ENCODE data around the gene TFCP2. TPM values are rescaled to one million over a fixed set of nuclear protein-coding genes. Genes with fewer than 3 reads are reported as not detected.

Gene TFCP2
- total RNA-seq, 4 donors from 2014 or later: 6.1 to 30.7 (median 19.8) TPM

DNA sequence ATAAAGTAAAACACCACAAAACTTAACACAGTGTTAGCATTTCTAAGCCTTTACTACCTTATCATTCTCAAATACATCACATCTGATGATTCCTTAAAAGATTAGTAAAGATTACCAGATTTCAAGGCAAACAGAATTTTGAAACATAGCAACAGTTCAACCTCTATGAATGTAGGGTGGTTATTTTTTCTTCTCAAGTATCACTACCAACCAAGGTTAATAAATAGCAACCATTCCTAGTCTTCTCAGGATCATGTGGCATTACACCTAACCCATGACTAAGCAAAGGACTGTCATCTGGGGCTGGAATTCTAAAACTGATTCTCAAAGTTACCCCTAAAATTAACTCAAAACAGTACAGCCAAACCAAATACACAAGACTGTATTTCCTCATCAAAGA is 50.1 kb downstream of the TFCP2 start:
- no peaks in the 10 kb centered on the region for H3K36me3 ChIP-seq

DNA sequence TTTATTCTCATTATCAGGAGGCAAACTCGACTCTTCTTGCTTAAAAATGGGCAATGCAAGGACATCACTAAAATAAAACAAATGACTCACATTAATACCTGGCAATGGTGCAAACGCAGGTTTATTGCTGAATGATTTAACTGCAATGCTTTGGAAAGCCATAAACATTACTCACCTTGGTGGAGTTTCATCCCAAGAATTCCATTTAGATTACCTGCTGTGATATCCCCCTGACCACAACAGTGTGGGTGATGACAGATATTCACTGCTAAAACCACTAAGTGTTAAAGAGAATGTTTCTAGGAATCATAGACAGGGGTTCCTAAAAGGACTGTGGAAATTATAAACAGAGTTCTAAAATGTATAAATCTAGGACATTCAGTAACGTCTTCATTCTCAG is 54.2 kb downstream of the TFCP2 start:
- intact Hi-C loops (cut with DNase I; ENCODE audit: low total_unique reads): no loop called here
- H3K4me3 ChIP-seq: no peak overlapping the region
- no peaks in the 10 kb centered on the region for H3K9me3 ChIP-seq
- H3K27me3 ChIP-seq: no peaks in the 10 kb centered on the region
- no peak overlapping the region for H3K27ac ChIP-seq
- TF ChIP-seq POLR2A (IDR thresholded peaks at IDR 0.05): no peak
- TF ChIP-seq, protein P1, sequence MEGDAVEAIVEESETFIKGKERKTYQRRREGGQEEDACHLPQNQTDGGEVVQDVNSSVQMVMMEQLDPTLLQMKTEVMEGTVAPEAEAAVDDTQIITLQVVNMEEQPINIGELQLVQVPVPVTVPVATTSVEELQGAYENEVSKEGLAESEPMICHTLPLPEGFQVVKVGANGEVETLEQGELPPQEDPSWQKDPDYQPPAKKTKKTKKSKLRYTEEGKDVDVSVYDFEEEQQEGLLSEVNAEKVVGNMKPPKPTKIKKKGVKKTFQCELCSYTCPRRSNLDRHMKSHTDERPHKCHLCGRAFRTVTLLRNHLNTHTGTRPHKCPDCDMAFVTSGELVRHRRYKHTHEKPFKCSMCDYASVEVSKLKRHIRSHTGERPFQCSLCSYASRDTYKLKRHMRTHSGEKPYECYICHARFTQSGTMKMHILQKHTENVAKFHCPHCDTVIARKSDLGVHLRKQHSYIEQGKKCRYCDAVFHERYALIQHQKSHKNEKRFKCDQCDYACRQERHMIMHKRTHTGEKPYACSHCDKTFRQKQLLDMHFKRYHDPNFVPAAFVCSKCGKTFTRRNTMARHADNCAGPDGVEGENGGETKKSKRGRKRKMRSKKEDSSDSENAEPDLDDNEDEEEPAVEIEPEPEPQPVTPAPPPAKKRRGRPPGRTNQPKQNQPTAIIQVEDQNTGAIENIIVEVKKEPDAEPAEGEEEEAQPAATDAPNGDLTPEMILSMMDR (IDR thresholded peaks at IDR 0.05): no peak
- DNase-seq: no peak
- H3K4me1 ChIP-seq: no peaks in the 10 kb centered on the region
- no peaks in the 10 kb centered on the region for H3K36me3 ChIP-seq

More for the DNA sequence above, 50.1 kb downstream of the TFCP2 start:
- intact Hi-C loops (cut with DNase I; ENCODE audit: low total_unique reads): no loop called here
- Histone ChIP-seq H3K4me1 (no peaks in the 10 kb centered on the region), H3K9me3 (no peaks in the 10 kb centered on the region), H3K27ac (no peak overlapping the region), H3K27me3 (no peaks in the 10 kb centered on the region), H3K4me3 (no peak overlapping the region)
- no peak for TF ChIP-seq POLR2A (IDR thresholded peaks at IDR 0.05)
- TF ChIP-seq, protein P1 (IDR thresholded peaks at IDR 0.05): no peak
- no peak for DNase-seq

DNA sequence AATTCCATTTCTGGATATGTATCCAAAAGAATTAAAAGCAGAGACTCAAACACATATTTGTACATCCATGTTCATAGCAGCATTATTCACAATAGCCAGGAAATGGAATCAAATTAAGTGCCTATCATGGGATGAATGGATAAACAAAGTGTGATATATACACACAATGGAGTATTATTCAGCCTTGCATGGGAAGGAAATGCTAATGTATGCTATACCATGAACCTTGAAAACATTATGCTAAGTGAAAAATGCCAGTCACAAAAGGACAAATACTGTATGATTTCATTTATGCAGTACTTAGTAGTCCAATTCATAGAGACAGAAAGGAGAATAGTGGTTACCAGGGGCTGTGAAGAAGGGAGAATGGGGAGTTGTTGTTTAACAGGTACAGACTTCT is 57.4 kb downstream of the TFCP2 start:
- H3K36me3 ChIP-seq: no peaks in the 10 kb centered on the region
- no peak for DNase-seq
- H3K27me3 ChIP-seq: no peaks in the 10 kb centered on the region
- no peak overlapping the region for H3K27ac ChIP-seq
- intact Hi-C loops (cut with DNase I; ENCODE audit: low total_unique reads): no loop called here
- no peaks in the 10 kb centered on the region for H3K4me1 ChIP-seq
- no peaks in the 10 kb centered on the region for H3K9me3 ChIP-seq
- H3K4me3 ChIP-seq: no peak overlapping the region
- TF ChIP-seq, protein P1 (IDR thresholded peaks at IDR 0.05): no peak

DNA sequence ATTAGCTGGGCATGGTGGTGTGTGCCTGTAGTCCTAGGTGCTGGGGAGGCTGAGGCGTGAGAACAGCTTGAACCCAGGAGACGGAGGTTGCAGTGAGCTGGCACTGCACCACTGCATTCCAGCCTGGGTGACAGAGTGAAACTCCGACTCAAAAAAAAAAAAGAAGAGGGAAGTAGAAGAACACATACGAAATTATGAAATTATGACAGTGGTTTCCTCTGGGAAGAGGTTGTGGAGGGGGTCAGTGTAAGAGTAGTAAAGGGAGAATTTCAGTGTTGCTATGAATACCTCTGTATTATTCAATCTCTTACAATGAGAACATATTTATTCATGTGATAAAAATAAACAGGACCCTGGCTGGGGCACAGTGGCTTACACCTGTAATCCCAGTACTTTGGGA is 64.8 kb downstream of the TFCP2 start:
- Histone ChIP-seq H3K4me1 (no peaks in the 10 kb centered on the region), H3K9me3 (no peaks in the 10 kb centered on the region), H3K4me3 (no peak overlapping the region), H3K36me3 (no peaks in the 10 kb centered on the region), H3K27ac (no peak overlapping the region), H3K27me3 (no peaks in the 10 kb centered on the region)
- intact Hi-C loops (cut with DNase I; ENCODE audit: low total_unique reads): no loop called here
- no peak for DNase-seq
- no peak for TF ChIP-seq POLR2A (IDR thresholded peaks at IDR 0.05)
- TF ChIP-seq, protein P1 (IDR thresholded peaks at IDR 0.05): no peak

DNA sequence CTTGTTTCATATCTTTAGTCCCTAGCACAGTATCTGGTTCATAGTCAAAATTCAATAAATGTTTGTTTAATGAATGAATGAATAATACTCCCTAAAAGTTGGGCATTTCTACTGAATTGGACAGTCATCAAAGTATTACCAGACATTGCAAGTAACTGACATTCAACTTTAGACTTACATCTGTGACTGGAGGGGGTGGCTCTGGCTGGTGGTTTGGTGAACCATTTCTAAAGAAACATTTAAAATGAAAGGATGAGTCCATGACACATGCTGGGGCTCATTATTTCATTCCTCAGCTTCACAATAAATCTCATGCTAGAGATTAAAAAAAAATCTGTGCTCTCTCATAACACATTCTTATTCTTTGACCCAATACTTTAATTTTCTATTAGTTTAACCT is 69.0 kb downstream of the TFCP2 start:
- Histone ChIP-seq H3K36me3 (no peaks in the 10 kb centered on the region), H3K4me3 (no peak overlapping the region)

More for the DNA sequence above, 69.0 kb downstream of the TFCP2 start:
- intact Hi-C loops (cut with DNase I; ENCODE audit: low total_unique reads): no loop called here
- no peaks in the 10 kb centered on the region for H3K27me3 ChIP-seq
- no peaks in the 10 kb centered on the region for H3K9me3 ChIP-seq
- DNase-seq: no peak
- no peaks in the 10 kb centered on the region for H3K4me1 ChIP-seq
- TF ChIP-seq, protein P1 (IDR thresholded peaks at IDR 0.05): no peak
- TF ChIP-seq POLR2A (IDR thresholded peaks at IDR 0.05): no peak
- H3K27ac ChIP-seq: no peak overlapping the region
